Panc1 (cell line): ENCODE data around the gene RAB18.

ENCODE experiments used
- POLR2AphosphoS5 ChIP-seq: IDR thresholded peaks from 2 replicates; pipeline ENCODE4 v1.6.1; 2012; ENCODE audit warnings: mild to moderate bottlenecking, low read depth, low read length, moderate library complexity
- SIN3A ChIP-seq: IDR thresholded peaks from 2 replicates; pipeline ENCODE4 v1.6.1; 2012; ENCODE audit warnings: low read depth, mild to moderate bottlenecking, low read length, moderate library complexity, borderline replicate concordance; ENCODE audit not compliant: insufficient read depth
- TCF7L2 ChIP-seq: IDR thresholded peaks from 2 replicates; pipeline ENCODE4 v1.6.1; 2011; ENCODE audit warnings: mild to moderate bottlenecking, low read depth, low read length, inconsistent platforms
- TF ChIP-seq, protein P1 (sequence below): fragments of 450-650 bp; IDR thresholded peaks from 2 replicates; pipeline ENCODE4 v1.5.1; 2017; ENCODE audit warnings: mild to moderate bottlenecking
- TF ChIP-seq, protein P2 (sequence below), 2 experiments: IDR thresholded peaks; 2 replicates each; pipeline ENCODE4 v1.6.1; 2011 to 2012; ENCODE audit warnings: low read depth in 2 of 2, control low read depth in 1 of 2, low read length in 1 of 2, mild to moderate bottlenecking in 1 of 2, moderate library complexity in 1 of 2; ENCODE audit not compliant: insufficient read depth in 1 of 2

DNA sequence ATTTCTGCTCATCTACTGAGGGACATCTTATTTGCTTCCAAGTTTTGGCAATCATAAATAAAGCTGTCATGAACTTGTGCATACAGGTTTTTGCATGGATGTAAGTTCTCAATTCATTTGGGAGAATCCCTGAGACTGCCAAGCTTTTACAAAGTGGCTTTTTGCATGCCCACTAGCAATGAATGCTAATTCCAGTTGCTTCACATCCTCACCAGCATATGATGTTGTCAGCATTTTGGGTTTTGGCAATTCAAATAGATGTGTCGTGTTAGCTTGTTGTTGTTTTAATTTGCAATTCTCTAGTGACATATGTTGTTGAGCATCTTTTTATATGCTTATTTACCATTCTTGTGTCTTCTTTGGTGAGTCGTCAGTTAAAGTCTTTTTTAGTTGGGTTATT lies 57.2 kb downstream of the RAB18 start:
- TF ChIP-seq, protein P1, sequence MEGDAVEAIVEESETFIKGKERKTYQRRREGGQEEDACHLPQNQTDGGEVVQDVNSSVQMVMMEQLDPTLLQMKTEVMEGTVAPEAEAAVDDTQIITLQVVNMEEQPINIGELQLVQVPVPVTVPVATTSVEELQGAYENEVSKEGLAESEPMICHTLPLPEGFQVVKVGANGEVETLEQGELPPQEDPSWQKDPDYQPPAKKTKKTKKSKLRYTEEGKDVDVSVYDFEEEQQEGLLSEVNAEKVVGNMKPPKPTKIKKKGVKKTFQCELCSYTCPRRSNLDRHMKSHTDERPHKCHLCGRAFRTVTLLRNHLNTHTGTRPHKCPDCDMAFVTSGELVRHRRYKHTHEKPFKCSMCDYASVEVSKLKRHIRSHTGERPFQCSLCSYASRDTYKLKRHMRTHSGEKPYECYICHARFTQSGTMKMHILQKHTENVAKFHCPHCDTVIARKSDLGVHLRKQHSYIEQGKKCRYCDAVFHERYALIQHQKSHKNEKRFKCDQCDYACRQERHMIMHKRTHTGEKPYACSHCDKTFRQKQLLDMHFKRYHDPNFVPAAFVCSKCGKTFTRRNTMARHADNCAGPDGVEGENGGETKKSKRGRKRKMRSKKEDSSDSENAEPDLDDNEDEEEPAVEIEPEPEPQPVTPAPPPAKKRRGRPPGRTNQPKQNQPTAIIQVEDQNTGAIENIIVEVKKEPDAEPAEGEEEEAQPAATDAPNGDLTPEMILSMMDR = no peak
- TF ChIP-seq TCF7L2 (no peak), POLR2AphosphoS5 (no peak), SIN3A (no peak)
- TF ChIP-seq, protein P2, sequence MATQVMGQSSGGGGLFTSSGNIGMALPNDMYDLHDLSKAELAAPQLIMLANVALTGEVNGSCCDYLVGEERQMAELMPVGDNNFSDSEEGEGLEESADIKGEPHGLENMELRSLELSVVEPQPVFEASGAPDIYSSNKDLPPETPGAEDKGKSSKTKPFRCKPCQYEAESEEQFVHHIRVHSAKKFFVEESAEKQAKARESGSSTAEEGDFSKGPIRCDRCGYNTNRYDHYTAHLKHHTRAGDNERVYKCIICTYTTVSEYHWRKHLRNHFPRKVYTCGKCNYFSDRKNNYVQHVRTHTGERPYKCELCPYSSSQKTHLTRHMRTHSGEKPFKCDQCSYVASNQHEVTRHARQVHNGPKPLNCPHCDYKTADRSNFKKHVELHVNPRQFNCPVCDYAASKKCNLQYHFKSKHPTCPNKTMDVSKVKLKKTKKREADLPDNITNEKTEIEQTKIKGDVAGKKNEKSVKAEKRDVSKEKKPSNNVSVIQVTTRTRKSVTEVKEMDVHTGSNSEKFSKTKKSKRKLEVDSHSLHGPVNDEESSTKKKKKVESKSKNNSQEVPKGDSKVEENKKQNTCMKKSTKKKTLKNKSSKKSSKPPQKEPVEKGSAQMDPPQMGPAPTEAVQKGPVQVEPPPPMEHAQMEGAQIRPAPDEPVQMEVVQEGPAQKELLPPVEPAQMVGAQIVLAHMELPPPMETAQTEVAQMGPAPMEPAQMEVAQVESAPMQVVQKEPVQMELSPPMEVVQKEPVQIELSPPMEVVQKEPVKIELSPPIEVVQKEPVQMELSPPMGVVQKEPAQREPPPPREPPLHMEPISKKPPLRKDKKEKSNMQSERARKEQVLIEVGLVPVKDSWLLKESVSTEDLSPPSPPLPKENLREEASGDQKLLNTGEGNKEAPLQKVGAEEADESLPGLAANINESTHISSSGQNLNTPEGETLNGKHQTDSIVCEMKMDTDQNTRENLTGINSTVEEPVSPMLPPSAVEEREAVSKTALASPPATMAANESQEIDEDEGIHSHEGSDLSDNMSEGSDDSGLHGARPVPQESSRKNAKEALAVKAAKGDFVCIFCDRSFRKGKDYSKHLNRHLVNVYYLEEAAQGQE (IDR thresholded peaks at IDR 0.05; ENCODE audit: insufficient read depth in 1 of 2, low read depth in 2 of 2, low read length in 1 of 2) = no peak
